Forelimb muscle (tissue), 1 donor: ENCODE results near the gene PPP2R5A. TPM values are rescaled to one million over a fixed set of nuclear protein-coding genes. Genes with fewer than 3 reads are reported as not detected.
"Not testable (repeated sequence)": the region's sequence is repeated elsewhere in the genome, so short reads cannot be mapped to it uniquely, and the experiment has no call there.

Experiments used
- DNase-seq: peaks from one replicate; pipeline ENCODE4 v3.0.0-alpha.2; 2013; ENCODE audit warnings: low read depth
- polyA plus RNA-seq: library from polyadenylated mRNA; unstranded; fragments of 120-200 nt; gene quantifications from one replicate; pipeline ENCODE4 v1.2.1, GENCODE V29; 2013; ENCODE audit not compliant: insufficient read length

Gene PPP2R5A
- polyA plus RNA-seq, 1 donor: 27.7 TPM

GRCh38 chr1:212267460-212267859, 17.8 kb upstream of the PPP2R5A start:
- no peak for DNase-seq

- DNase-seq: no peak
Observed at GRCh38 chr1:212269306-212269705, 15.9 kb upstream of the PPP2R5A start.

DNA sequence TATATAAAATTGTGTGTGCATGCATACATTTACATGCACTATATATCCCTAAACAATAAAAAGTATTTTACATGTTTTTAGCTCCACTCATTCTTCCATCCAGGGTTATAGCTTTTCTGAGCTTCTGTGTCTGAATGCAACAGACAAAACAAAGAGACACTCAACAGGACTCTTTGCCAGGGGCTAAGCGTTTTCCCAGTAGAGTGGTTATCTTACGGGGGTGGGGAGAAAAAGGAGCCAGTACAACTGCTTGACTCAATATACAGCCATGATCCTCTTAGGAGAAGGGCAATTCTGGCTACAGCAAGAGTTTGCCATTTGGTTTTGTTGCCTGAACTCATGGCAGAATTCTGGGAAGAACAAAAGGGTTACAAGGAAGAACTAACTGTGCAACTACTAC, 14.6 kb upstream of the PPP2R5A start:
- no peak for DNase-seq

- no peak for DNase-seq
Observed at GRCh38 chr1:212271234-212271633, 14.0 kb upstream of the PPP2R5A start.

GRCh38 chr1:212271823-212272485, 13.3 kb upstream of the PPP2R5A start:
- DNase-seq: no peak

DNA sequence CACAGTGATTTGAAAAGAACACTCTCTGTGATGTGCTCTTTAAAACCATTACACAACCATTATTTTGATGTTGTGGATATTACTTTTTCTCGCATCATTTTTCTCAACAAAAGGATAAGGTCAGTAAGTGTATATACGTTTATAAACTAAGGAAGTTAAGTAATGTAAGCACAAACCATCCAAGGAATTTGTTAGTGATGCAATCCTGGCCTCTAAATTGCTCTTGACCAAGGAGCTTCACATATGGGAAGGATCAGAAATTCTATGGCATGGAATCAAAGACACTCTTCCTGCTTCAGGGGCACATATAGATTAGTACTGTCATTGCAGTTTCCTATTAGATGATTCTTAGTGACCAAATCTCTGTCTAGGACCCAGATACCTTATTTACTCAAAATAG, 3.6 kb upstream of the PPP2R5A start:
- DNase-seq: no peak

- no peak for DNase-seq
Observed at GRCh38 chr1:212283741-212284140, 1.5 kb upstream of the PPP2R5A start.

- DNase-seq: no peak
Observed at GRCh38 chr1:212284332-212284743, 872 bp upstream of the PPP2R5A start.

DNA sequence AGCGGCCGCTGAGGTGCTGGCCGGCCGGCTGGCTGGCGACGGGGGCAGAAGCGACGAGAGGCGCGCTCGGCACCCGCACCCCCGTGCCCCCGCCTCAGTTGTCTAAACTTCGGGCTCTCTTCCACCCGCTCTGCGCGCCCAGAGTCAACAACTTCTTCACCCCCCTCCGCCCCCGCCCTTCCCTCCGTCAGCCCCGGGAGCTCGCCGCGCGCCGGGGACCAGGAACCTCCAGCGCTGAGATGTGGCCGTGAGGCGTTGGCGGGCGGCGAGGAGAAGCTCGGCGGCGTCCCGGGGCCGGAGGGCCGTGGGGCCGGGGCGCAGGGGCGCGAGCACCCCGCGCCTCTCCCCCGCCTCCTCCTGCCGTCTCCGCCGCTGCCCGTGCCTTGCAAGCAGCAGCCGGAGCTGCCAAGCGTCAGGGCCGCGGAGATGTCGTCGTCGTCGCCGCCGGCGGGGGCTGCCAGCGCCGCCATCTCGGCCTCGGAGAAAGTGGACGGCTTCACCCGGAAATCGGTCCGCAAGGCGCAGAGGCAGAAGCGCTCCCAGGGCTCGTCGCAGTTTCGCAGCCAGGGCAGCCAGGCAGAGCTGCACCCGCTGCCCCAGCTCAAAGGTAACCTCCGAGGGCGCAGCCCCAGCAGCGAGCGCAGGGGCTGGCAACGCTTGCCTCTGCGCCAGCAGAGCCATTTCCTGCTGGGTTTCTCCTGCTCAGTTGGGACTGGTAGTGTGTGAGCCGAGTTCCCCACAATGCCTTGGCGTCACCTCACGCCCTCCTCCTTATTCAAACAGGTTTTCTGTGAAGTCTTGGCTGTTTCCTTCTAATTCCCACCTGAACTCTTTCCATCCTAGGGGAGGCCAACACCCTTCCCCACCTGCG, 710 bp downstream of the PPP2R5A start:
- no peak for DNase-seq

DNA sequence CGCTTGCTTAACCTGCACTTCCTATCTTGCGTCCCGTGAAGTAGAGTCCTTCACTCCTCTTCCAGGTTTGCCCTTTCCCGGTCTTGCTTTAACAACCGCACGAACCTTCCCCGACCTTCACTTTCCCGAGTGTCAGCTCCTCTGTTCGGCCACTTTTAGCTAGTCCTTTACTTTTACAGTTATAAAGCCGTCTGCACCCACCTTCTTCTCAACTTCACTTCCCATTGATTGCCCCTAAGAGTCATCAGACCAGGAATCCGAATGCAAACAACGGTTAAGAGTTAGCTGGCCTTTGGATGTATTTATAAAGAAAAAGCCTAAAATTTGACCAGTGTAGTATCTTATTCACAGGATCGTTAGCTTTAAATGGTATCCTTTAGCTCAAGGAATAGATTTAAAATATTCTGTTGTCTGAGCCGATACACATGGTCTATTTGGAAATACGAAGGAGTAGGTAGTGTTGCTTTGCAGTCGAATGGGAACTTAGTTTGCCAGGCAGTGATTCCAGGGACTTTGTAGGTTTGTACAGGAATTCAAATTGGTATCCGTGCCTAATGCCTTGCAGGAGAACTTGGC, 1.4 kb downstream of the PPP2R5A start:
- no peak for DNase-seq

GRCh38 chr1:212287261-212287895, 2.2 kb downstream of the PPP2R5A start:
- DNase-seq: no peak

DNA sequence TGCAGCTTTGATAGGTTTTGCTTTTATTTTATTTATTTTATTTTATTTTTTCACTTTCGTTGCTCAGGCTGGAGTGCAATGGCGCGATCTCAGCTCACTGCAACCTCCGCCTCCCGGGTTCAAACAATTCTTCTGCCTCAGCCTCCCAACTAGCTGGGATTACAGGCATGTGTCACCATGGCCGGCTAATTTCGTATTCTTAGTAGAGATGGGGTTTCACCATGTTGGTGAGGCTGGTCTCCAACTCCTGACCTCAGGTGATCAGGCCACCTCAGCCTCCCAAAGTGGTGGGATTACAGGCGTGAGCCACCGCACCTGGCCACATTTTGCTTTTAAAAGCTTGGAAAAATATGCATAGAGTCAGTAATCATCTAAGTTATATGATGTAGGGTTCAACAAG, 2.8 kb downstream of the PPP2R5A start:
- not testable (repeated sequence) for DNase-seq

DNA sequence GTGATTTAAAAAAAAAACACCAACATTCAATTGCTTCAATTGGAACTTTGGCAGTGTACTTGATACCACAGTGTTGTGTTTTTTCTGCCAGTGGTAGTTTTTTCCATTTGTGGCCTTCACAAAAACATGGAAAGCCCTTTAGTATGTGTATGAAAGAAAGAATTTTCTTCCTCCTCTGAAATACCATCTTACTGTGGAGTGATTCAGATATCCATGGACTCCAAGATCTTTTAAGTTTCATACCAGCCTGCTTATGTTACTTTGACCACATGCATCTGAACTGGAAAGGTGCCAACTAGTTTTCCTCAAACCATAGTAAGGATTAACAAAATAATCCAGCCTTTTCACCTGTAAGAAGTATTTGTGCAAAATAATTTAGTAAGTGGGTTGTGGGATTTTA, 3.4 kb downstream of the PPP2R5A start:
- no peak for DNase-seq

- no peak for DNase-seq
Observed at GRCh38 chr1:212289262-212290077, 4.3 kb downstream of the PPP2R5A start.

- DNase-seq: no peak
Observed at GRCh38 chr1:212290608-212291007, 5.4 kb downstream of the PPP2R5A start.

- DNase-seq: no peak
Observed at GRCh38 chr1:212291505-212292134, 6.4 kb downstream of the PPP2R5A start.

DNA sequence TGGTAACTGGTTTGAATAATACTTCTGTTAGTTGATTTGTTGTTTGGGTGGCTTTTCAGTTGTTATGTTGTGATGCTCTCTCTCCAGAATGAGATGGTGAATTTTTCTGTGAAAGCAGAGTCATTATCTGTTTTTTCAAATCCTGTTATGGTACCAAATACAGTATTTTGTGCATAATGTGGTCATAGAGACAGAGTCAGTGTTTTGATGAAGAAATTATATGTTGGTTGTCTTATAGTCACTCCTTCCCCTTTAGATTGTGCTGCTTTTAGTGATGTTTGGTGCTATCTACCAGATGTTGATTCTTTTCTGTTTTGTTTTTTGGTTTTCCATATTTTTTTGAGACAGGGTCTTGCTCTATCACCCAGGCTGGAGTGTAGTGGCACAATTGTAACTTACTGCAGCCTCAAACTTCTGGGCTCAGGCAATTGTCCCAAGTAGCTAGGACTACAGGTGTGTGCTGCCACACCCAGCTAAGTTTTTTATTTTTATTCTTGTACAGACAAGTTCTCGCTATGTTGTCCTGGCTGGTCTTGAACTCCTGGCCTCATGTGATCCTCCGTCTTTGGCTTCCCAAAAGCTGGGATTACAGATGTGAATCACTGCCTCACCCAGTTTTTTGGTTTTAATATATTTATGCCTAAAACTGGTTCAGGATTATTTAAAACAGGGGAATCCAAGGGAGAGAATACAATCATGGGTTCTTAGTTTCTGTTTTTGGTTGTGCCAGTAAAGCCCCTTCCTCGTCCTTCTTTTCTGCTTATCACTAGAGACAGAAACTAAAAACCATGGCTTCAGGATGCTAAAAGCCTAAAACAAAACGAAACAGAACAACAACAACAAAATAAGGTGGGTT, 7.3 kb downstream of the PPP2R5A start:
- DNase-seq: no peak

GRCh38 chr1:212293579-212293978, 8.4 kb downstream of the PPP2R5A start:
- no peak for DNase-seq

GRCh38 chr1:212294983-212295382, 9.8 kb downstream of the PPP2R5A start:
- no peak for DNase-seq

DNA sequence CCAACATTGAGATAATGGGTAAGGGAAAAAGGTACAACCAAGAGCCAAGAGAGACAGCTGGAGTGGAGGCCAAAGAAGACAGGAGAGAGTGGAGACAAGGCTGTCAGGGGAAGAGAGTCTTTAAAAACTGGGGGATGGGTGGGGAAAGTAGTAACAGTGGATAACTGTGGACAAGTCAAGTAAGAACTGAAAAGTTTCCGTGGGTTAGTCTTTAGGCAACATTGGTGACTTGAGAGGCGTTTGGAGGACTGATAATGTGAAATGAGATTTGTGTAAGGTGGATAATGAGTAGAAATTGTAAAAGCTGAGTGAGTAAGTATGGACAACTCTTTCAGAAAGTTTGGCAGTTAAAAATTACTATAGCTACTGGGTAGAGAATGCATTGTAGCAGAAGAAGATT, 10.4 kb downstream of the PPP2R5A start:
- no peak for DNase-seq
